HepG2 (cell line): ENCODE data around the gene MRPL3. TPM values are rescaled to one million over a fixed set of nuclear protein-coding genes. Genes with fewer than 3 reads are reported as not detected.

Experiments
- ATAC-seq: fragments of 200-7000 bp; cut with Tn5 transposase; 3 replicates; pipeline ENCODE4 v1.9.1; 2020; ENCODE audit warnings: mild to moderate bottlenecking, moderate library complexity
- BruUV-seq: library from RNA; stranded (reverse); fragments of 400-500 nt; replicated peaks from 2 replicates; lab custom pipeline; 2021; lab: Mats Ljungman, UMichigan
- CTCF ChIA-PET: fragments of 300-600 bp; formaldehyde crosslinking; extraction: SDS; loops from one replicate; lab custom pipeline; 2021; ENCODE audit warnings: low total read pairs, inconsistent platforms, low intra/inter-chr PET ratio; lab: Yijun Ruan, JAX
- POLR2A ChIA-PET: fragments of 350-600 bp; sonication (Branson Sonifier 250); formaldehyde crosslinking; loops from one replicate; lab custom pipeline; 2020; ENCODE audit warnings: antibody characterized with exemption, inconsistent platforms; lab: Yijun Ruan, JAX
- DNase-seq: peaks from one replicate; pipeline ENCODE4 v3.0.0-alpha.2; 2015; ENCODE audit warnings: low spot score
- FAIRE-seq: peaks from 3 replicates; lab custom pipeline; 2011; peaks lifted over from hg19 to GRCh38; lab: Jason Lieb, UNC
- H2AFZ ChIP-seq: one replicate; pipeline ENCODE4 v1.6.1; 2011; ENCODE audit warnings: low read length, inconsistent platforms
- H3K27ac ChIP-seq: fragments of 300-600 bp; 3 replicates; pipeline ENCODE4 v1.8.0; 2011; ENCODE audit warnings: mixed run types, mild to moderate bottlenecking, mixed read lengths, low read length, inconsistent platforms; ENCODE audit not compliant: insufficient read depth; ENCODE audit errors: extremely low read length
- H3K27me3 ChIP-seq, 2 experiments: fragments of 200-600 bp in 1 of 2; 2 replicates in 1 of 2; 3 replicates in 1 of 2; pipeline versions ENCODE4 v1.6.0 to v1.8.0; 2011; ENCODE audit warnings: low read length in 2 of 2, mild to moderate bottlenecking in 2 of 2, moderate library complexity in 2 of 2, inconsistent platforms in 1 of 2; ENCODE audit not compliant: insufficient read depth in 2 of 2, control insufficient read depth in 1 of 2
- H3K36me3 ChIP-seq, 2 experiments: fragments of 200-600 bp in 1 of 2; replicated peaks in 1 of 2; 2 replicates in 1 of 2; 3 replicates in 1 of 2; pipeline versions ENCODE4 v1.5.1 to v1.8.0; 2011; ENCODE audit warnings: low read length in 2 of 2, inconsistent platforms in 1 of 2; ENCODE audit not compliant: insufficient read depth in 2 of 2, control insufficient read depth in 1 of 2
- H3K4me1 ChIP-seq: 2 replicates; pipeline ENCODE4 v1.5.1; 2012; ENCODE audit warnings: low read length, inconsistent platforms; ENCODE audit not compliant: insufficient read depth
- H3K4me2 ChIP-seq: 2 replicates; pipeline ENCODE4 v1.6.0; 2011; ENCODE audit warnings: low read depth, low read length, inconsistent platforms
- H3K4me3 ChIP-seq, 3 experiments: fragments of 200-600 bp in 1 of 3; sonication (generic), shearing (Covaris generic) in 1 of 3; replicated peaks in 1 of 3; 2 replicates each; pipeline ENCODE4 v1.5.1; 2011 to 2016; ENCODE audit warnings: low read length in 3 of 3, inconsistent platforms in 2 of 3, low read depth in 2 of 3, mild to moderate bottlenecking in 2 of 3, control low read depth in 1 of 3, mixed read lengths in 1 of 3; ENCODE audit not compliant: insufficient read depth in 1 of 3
- H3K79me2 ChIP-seq: one replicate; pipeline ENCODE4 v1.6.1; 2011; ENCODE audit warnings: low read length, inconsistent platforms; ENCODE audit not compliant: insufficient read depth
- H3K9ac ChIP-seq: 2 replicates; pipeline ENCODE4 v1.6.0; 2011; ENCODE audit warnings: mild to moderate bottlenecking, low read depth, low read length, inconsistent platforms; ENCODE audit not compliant: insufficient read depth
- H3K9me3 ChIP-seq: 2 replicates; pipeline ENCODE4 v1.5.1; 2012; ENCODE audit warnings: mild to moderate bottlenecking, low read length
- H4K20me1 ChIP-seq: 2 replicates; pipeline ENCODE4 v1.6.0; 2011; ENCODE audit warnings: inconsistent platforms, mild to moderate bottlenecking, low read length, moderate library complexity; ENCODE audit not compliant: insufficient read depth
- AKAP8 ChIP-seq: sonication (generic); formaldehyde crosslinking; IDR thresholded peaks from 2 replicates; pipeline ENCODE4 v1.5.1; 2020; ENCODE audit warnings: mild to moderate bottlenecking, missing genetic modification reagents
- CENPX ChIP-seq: sonication (generic); formaldehyde crosslinking; IDR thresholded peaks from 2 replicates; pipeline ENCODE4 v1.9.0; 2021; ENCODE audit warnings: mild to moderate bottlenecking, missing genetic modification reagents, moderate library complexity
- CREB3 ChIP-seq: sonication (generic); formaldehyde crosslinking; IDR thresholded peaks from 2 replicates; pipeline ENCODE4 v1.5.0; 2020; ENCODE audit warnings: missing genetic modification reagents
- GFI1 ChIP-seq: sonication (generic); formaldehyde crosslinking; IDR thresholded peaks from 2 replicates; pipeline ENCODE4 v1.5.0; 2020; ENCODE audit warnings: missing genetic modification reagents, mild to moderate bottlenecking, borderline replicate concordance
- HNRNPUL1 ChIP-seq: fragments of 200-400 bp; formaldehyde crosslinking; IDR thresholded peaks from 2 replicates; pipeline ENCODE4 v1.6.1; 2017; ENCODE audit warnings: low read depth, mild to moderate bottlenecking, low read length, moderate library complexity
- JUN ChIP-seq: sonication (generic); formaldehyde crosslinking; IDR thresholded peaks from 2 replicates; pipeline ENCODE4 v1.4.0; 2020; ENCODE audit warnings: mild to moderate bottlenecking, missing genetic modification reagents
- KLF6 ChIP-seq: IDR thresholded peaks from 2 replicates; pipeline ENCODE4 v1.8.0; 2016; ENCODE audit warnings: missing biosample characterization, missing genetic modification reagents
- MAFK ChIP-seq, 2 experiments: IDR thresholded peaks in 1 of 2; conservative IDR thresholded peaks in 1 of 2; 2 replicates each; pipeline ENCODE4 v1.6.1; 2011; ENCODE audit warnings: improper control_type of control experiment in 2 of 2, low read length in 2 of 2
- MED8 ChIP-seq: sonication (generic); formaldehyde crosslinking; IDR thresholded peaks from 2 replicates; pipeline ENCODE4 v1.8.1; 2023; ENCODE audit warnings: mild to moderate bottlenecking, missing genetic modification reagents; ENCODE audit not compliant: insufficient replicate concordance
- PRPF4 ChIP-seq: fragments of 200-400 bp; formaldehyde crosslinking; IDR thresholded peaks from 2 replicates; pipeline ENCODE4 v1.6.1; 2016; ENCODE audit warnings: low read length, low read depth; ENCODE audit not compliant: poor library complexity, severe bottlenecking
- RBAK ChIP-seq: sonication (generic); formaldehyde crosslinking; IDR thresholded peaks from 2 replicates; pipeline ENCODE4 v1.5.1; 2020; ENCODE audit warnings: mild to moderate bottlenecking, missing genetic modification reagents
- RBFOX2 ChIP-seq: fragments of 200-400 bp; formaldehyde crosslinking; IDR thresholded peaks from 2 replicates; pipeline ENCODE4 v1.6.1; 2017; ENCODE audit warnings: low read depth, mild to moderate bottlenecking, low read length
- ZNF12 ChIP-seq: sonication (generic); formaldehyde crosslinking; IDR thresholded peaks from 2 replicates; pipeline ENCODE4 v1.5.0; 2020; ENCODE audit warnings: missing genetic modification reagents
- ZNF142 ChIP-seq: sonication (generic); formaldehyde crosslinking; IDR thresholded peaks from 2 replicates; pipeline ENCODE4 v1.4.0; 2020; ENCODE audit warnings: missing genetic modification reagents
- ZNF292 ChIP-seq: sonication (generic); formaldehyde crosslinking; IDR thresholded peaks from 2 replicates; pipeline ENCODE4 v1.8.1; 2022; ENCODE audit warnings: mild to moderate bottlenecking, low read depth, missing genetic modification reagents, borderline replicate concordance
- ZNF543 ChIP-seq: sonication (generic); formaldehyde crosslinking; IDR thresholded peaks from 2 replicates; pipeline ENCODE4 v1.4.0; 2020; ENCODE audit warnings: mild to moderate bottlenecking, missing genetic modification reagents
- ZNF552 ChIP-seq: sonication (generic); formaldehyde crosslinking; IDR thresholded peaks from 2 replicates; pipeline ENCODE4 v1.9.0; 2022; ENCODE audit warnings: missing genetic modification reagents, mild to moderate bottlenecking, borderline replicate concordance
- ZNF569 ChIP-seq: sonication (generic); formaldehyde crosslinking; IDR thresholded peaks from 2 replicates; pipeline ENCODE4 v1.5.0; 2020; ENCODE audit warnings: mild to moderate bottlenecking, missing genetic modification reagents, moderate library complexity, borderline replicate concordance
- ZNF703 ChIP-seq: sonication (generic); formaldehyde crosslinking; IDR thresholded peaks from 2 replicates; pipeline ENCODE4 v1.5.1; 2020; ENCODE audit warnings: missing genetic modification reagents, mild to moderate bottlenecking, moderate library complexity, borderline replicate concordance
- WGBS: methylation state at CpG from one replicate; pipeline ENCODE4 v1.1.6; 2017; ENCODE audit warnings: low lambda C conversion rate; 5-methylcytosine and 5-hydroxymethylcytosine counted together
- in situ Hi-C: cut with HindIII; loops from 2 replicates; pipeline ENCODE4 v1.10.0; 2017; ENCODE audit warnings: low pct_unique_long_range_greater_than_20kb; ENCODE audit not compliant: extremely low pct_ligation_motif_present
- intact Hi-C: fragments of 100-400 bp; cut with micrococcal nuclease; formaldehyde crosslinking; loops from one replicate; pipeline ENCODE4 v1.10.0; 2022; ENCODE audit not compliant: unreplicated experiment
- polyA plus RNA-seq, 8 experiments: library from polyadenylated mRNA; depleted of rRNA in 3 of 8; stranded (reverse) in 7 of 8; unstranded in 1 of 8; fragments of >200 nt; fragmentation: Illumina TruSeq in 4 of 8; extraction: Trizol in 4 of 8; gene quantifications; 2 replicates each; pipeline versions ENCODE4 v1.2.1 to v1.2.3, GENCODE V29; 2011 to 2016; ENCODE audit warnings: low read depth in 4 of 8, missing spikeins in 1 of 8, mixed read lengths in 1 of 8; ENCODE audit not compliant: insufficient read depth in 1 of 8
- total RNA-seq, 5 experiments: library from RNA; depleted of rRNA; stranded (reverse); fragments of >200 nt; fragmentation: Illumina TruSeq; extraction: Trizol; gene quantifications; 2 replicates each; pipeline ENCODE4 v1.2.3, GENCODE V29; 2016; ENCODE audit warnings: low read depth in 1 of 5

The MRPL3 gene
- total and polyA plus RNA-seq, 2 of the 13 experiments (the other 11 are each of a cell fraction or from before 2014, with no cell fraction given) = 114 to 172 TPM

- Histone ChIP-seq H4K20me1 (no peaks in the 10 kb centered on the region), H3K27me3 (no peaks in the 10 kb centered on the region), H3K27ac (no peak overlapping the region)
- FAIRE-seq = no peak
- no TSS peak for BruUV-seq
- no peak for TF ChIP-seq ZNF552
- no peak for TF ChIP-seq KLF6 (CRISPR knock-in tag)
- TF ChIP-seq RBFOX2 = no peak
- TF ChIP-seq CREB3 (CRISPR knock-in tag) = no peak
- no peak for TF ChIP-seq ZNF12 (CRISPR knock-in tag)
- TF ChIP-seq ZNF543 = no peak
- TF ChIP-seq MAFK (conservative IDR thresholded peaks at IDR 0.05 in 1 of 2, IDR thresholded peaks at IDR 0.05 in 1 of 2; ENCODE audit: low read length in 2 of 2) = no peak
- no peak for TF ChIP-seq MED8 (CRISPR knock-in tag)
- no peak for TF ChIP-seq AKAP8 (CRISPR knock-in tag)
- no peak for TF ChIP-seq RBAK (CRISPR knock-in tag)
- TF ChIP-seq PRPF4 = no peak
- no peak for TF ChIP-seq ZNF569 (CRISPR knock-in tag)
- no peak for TF ChIP-seq JUN (CRISPR knock-in tag)
- TF ChIP-seq ZNF292 (CRISPR knock-in tag) = no peak
- TF ChIP-seq HNRNPUL1 = no peak
- no peak for TF ChIP-seq CENPX (CRISPR knock-in tag)
- TF ChIP-seq ZNF703 = no peak
- TF ChIP-seq ZNF142 (CRISPR knock-in tag) = no peak
- no peak for TF ChIP-seq GFI1 (CRISPR knock-in tag)
- TF ChIP-seq, all 625 proteins: peak for 0
- intact Hi-C loops = loop anchor here (5.0 kb wide), 1 partner anchor 103 kb away; the partner anchor contains the start of gene NUDT16
- H3K9me3 ChIP-seq = no peaks in the 10 kb centered on the region
- peaks cover 3 to 39% of the 10 kb centered on the region in 2 experiments; a peak in 4 of 5 replicates for H3K36me3 ChIP-seq
- ATAC-seq (no peak), DNase-seq (no peak)
- no peak overlapping the region for H3K4me2 ChIP-seq
- no peak overlapping the region for H3K9ac ChIP-seq
- in situ Hi-C loops = loop anchor here (25.0 kb wide), 1 partner anchor 448 kb away; the partner anchor contains the start of genes ASTE1 and NEK11
- ChIA-PET POLR2A (no interaction called here), CTCF (no interaction called here)
- H3K79me2 ChIP-seq = peaks cover 2% of the 10 kb centered on the region
- no peak overlapping the region for H2AFZ ChIP-seq
- H3K4me3 ChIP-seq = no peak overlapping the region
- H3K4me1 ChIP-seq = no peaks in the 10 kb centered on the region
- 95% methylated on average over 1 of the region's 1 CpG for WGBS
Observed at GRCh38 chr3:131485119-131485518, 17.7 kb downstream of the MRPL3 start.
